Breast epithelium (tissue), 4 donors: ENCODE measurements around the gene PCBP4. TPM values are rescaled to one million over a fixed set of nuclear protein-coding genes. Genes with fewer than 3 reads are reported as not detected.

Experiments used
- DNase-seq, 2 donors: peaks; one replicate each; pipeline ENCODE4 v3.0.0-alpha.2; 2019; ENCODE audit warnings: low spot score in 2 of 2
- H3K27ac ChIP-seq, 2 donors: fragments of 200-600 bp; sonication (generic) in 1 of 2; one replicate each; pipeline ENCODE4 v1.5.1; 2016 to 2019; ENCODE audit warnings: mild to moderate bottlenecking in 1 of 2
- H3K27me3 ChIP-seq, 2 donors: fragments of 200-600 bp; sonication (generic) in 1 of 2; one replicate each; pipeline versions ENCODE4 v1.5.1 to v1.6.0; 2017 to 2019; ENCODE audit warnings: control low read depth in 1 of 2, mild to moderate bottlenecking in 1 of 2
- H3K36me3 ChIP-seq: fragments of 200-600 bp; one replicate; pipeline ENCODE4 v1.5.1; 2019
- H3K4me1 ChIP-seq, 2 donors: fragments of 200-600 bp; sonication (generic); one replicate each; pipeline ENCODE4 v1.5.1; 2016 to 2019; ENCODE audit warnings: control low read depth in 1 of 2
- H3K4me3 ChIP-seq, 3 donors: fragments of 200-600 bp; sonication (generic); 1 replicate in 2 of 3; 2 replicates in 1 of 3; pipeline ENCODE4 v1.5.1; 2016 to 2019; ENCODE audit warnings: mild to moderate bottlenecking in 3 of 3, moderate library complexity in 2 of 3
- H3K9me3 ChIP-seq, 2 donors: fragments of 200-600 bp; sonication (generic) in 1 of 2; one replicate each; pipeline ENCODE4 v1.5.1; 2016 to 2019; ENCODE audit warnings: control low read depth in 1 of 2
- POLR2A ChIP-seq: fragments of 450-650 bp; IDR thresholded peaks from one replicate; pipeline ENCODE4 v1.6.1; 2016; ENCODE audit warnings: antibody characterized with exemption, mild to moderate bottlenecking, moderate library complexity
- POLR2AphosphoS5 ChIP-seq, 3 donors: sonication (generic); formaldehyde crosslinking; IDR thresholded peaks; one replicate each; pipeline ENCODE4 v1.6.1; 2017; ENCODE audit warnings: antibody characterized with exemption in 3 of 3
- intact Hi-C: fragments of 100-400 bp; cut with DNase I; formaldehyde crosslinking; loops from one replicate; pipeline ENCODE4 v1.15.1; 2023; ENCODE audit warnings: low total_unique reads
- total RNA-seq, 3 donors: library from RNA; depleted of rRNA; stranded (reverse); fragments of >200 nt; gene quantifications; one replicate each; pipeline ENCODE4 v1.1.0, GENCODE V29; 2016
- TF ChIP-seq, protein P1 (sequence below), 3 donors: fragments of 450-650 bp; IDR thresholded peaks; one replicate each; pipeline ENCODE4 v1.5.1; 2016 to 2017; ENCODE audit warnings: antibody characterized with exemption in 3 of 3, mild to moderate bottlenecking in 3 of 3, moderate library complexity in 3 of 3

The PCBP4 gene
- total RNA-seq, 3 donors from 2014 or later: 36.2 to 51.8 (median 51.2) TPM

GRCh38 chr3:51921081-51921578, 46.1 kb downstream of the PCBP4 start:
- Histone ChIP-seq H3K27ac (no peak overlapping the region), H3K27me3 (no peaks in the 10 kb centered on the region), H3K4me3 (no peak overlapping the region), H3K9me3 (no peaks in the 10 kb centered on the region), H3K4me1 (no peaks in the 10 kb centered on the region), H3K36me3 (no peaks in the 10 kb centered on the region)
- DNase-seq: no peak
- no peak for TF ChIP-seq POLR2AphosphoS5 (IDR thresholded peaks at IDR 0.05)
- no peak for TF ChIP-seq POLR2A
- TF ChIP-seq, protein P1, sequence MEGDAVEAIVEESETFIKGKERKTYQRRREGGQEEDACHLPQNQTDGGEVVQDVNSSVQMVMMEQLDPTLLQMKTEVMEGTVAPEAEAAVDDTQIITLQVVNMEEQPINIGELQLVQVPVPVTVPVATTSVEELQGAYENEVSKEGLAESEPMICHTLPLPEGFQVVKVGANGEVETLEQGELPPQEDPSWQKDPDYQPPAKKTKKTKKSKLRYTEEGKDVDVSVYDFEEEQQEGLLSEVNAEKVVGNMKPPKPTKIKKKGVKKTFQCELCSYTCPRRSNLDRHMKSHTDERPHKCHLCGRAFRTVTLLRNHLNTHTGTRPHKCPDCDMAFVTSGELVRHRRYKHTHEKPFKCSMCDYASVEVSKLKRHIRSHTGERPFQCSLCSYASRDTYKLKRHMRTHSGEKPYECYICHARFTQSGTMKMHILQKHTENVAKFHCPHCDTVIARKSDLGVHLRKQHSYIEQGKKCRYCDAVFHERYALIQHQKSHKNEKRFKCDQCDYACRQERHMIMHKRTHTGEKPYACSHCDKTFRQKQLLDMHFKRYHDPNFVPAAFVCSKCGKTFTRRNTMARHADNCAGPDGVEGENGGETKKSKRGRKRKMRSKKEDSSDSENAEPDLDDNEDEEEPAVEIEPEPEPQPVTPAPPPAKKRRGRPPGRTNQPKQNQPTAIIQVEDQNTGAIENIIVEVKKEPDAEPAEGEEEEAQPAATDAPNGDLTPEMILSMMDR (IDR thresholded peaks at IDR 0.05): no peak
- intact Hi-C loops: loop anchor here (5.0 kb wide), 1 partner anchor 671 kb away; no protein-coding TSS in a partner anchor

DNA sequence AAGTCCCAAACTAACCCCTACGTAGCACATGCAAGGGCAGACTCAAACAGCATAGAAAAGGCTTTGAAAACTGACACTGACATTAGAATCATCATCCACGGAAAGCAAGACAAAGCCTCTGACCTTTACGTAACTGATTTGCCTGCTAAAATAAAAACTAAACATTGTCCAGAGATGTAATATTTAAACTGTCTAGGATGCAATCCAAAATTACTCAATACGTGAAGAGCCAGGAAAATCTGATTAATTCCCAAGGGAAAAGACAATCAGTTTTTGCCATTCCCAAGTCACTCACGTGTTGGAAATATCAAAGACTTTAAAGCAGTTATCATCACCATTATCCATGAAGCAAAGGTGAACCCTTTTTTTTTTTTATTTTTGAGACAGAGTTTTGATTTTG, 50.8 kb downstream of the PCBP4 start:
- H3K27ac ChIP-seq: no peak overlapping the region
- H3K9me3 ChIP-seq: no peaks in the 10 kb centered on the region
- no peak overlapping the region for H3K4me3 ChIP-seq
- intact Hi-C loops: no loop called here
- H3K4me1 ChIP-seq: no peaks in the 10 kb centered on the region
- no peaks in the 10 kb centered on the region for H3K27me3 ChIP-seq
- DNase-seq: no peak
- no peak for TF ChIP-seq POLR2AphosphoS5 (IDR thresholded peaks at IDR 0.05)
- TF ChIP-seq, protein P1 (IDR thresholded peaks at IDR 0.05): no peak
- no peak for TF ChIP-seq POLR2A
- H3K36me3 ChIP-seq: no peaks in the 10 kb centered on the region

DNA sequence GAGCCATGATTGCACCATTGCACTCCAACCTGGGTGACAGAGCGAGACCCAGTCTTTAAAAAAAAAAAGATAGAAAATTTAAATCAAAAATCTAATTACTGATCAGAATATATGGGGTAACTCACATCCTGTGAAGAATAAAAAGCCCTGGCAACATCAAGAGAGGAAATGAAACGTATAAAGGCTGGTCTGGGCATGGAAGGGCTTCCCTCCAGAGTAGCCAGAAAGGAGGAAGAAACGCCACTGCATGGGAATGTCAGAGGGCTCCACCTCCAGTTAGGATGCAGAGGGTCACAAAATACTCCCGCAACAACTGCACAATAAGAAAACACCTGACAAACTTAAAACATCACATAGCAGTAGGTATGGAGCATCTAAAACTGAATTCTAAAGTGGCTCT, 59.2 kb downstream of the PCBP4 start:
- TF ChIP-seq, protein P1 (IDR thresholded peaks at IDR 0.05): no peak
- no peak for TF ChIP-seq POLR2AphosphoS5 (IDR thresholded peaks at IDR 0.05)
- TF ChIP-seq POLR2A: no peak
- Histone ChIP-seq H3K4me1 (no peaks in the 10 kb centered on the region), H3K4me3 (no peak overlapping the region), H3K27me3 (no peaks in the 10 kb centered on the region), H3K9me3 (peaks cover 0 to 8% of the 10 kb centered on the region in 2 donors), H3K27ac (no peak overlapping the region), H3K36me3 (no peaks in the 10 kb centered on the region)
- intact Hi-C loops: no loop called here
- DNase-seq: no peak

Other genes starting within 250 kb of the PCBP4 start
- not detected for gene IQCF6, start 188.2 kb downstream of the PCBP4 start, total RNA-seq
- gene IQCF2, start 105.8 kb downstream of the PCBP4 start, total RNA-seq: not detected
- gene IQCF5, start 91.9 kb downstream of the PCBP4 start, total RNA-seq: not detected
- gene IQCF1, start 64.1 kb downstream of the PCBP4 start, total RNA-seq: not detected
- gene RRP9, start 25.6 kb downstream of the PCBP4 start, total RNA-seq: 10 to 100 TPM; 23.1 to 24.6 (median 23.8) TPM
- 10 to 100 TPM; 21.4 to 33.6 (median 31.8) TPM for gene PARP3, start 25.1 kb downstream of the PCBP4 start, total RNA-seq
- under 1 TPM in 1 of 3 donors, not detected in 2; 0.16 TPM for gene GPR62, start 12.1 kb downstream of the PCBP4 start, total RNA-seq
- gene ABHD14B, start 6.6 kb upstream of the PCBP4 start, total RNA-seq: 100 to 1,000 TPM in 1 of 3 donors, 10 to 100 TPM in 2; 62.3 to 122 (median 74.3) TPM
- gene ABHD14A, start 7.6 kb upstream of the PCBP4 start, total RNA-seq: 10 to 100 TPM; 16.1 to 32.6 (median 17.1) TPM
- gene ACY1, start 16.1 kb upstream of the PCBP4 start, total RNA-seq: 10 to 100 TPM; 40.0 to 49.2 (median 46.4) TPM
- gene RPL29, start 28.4 kb upstream of the PCBP4 start, total RNA-seq: 1,000 to 10,000 TPM; 1,890 to 2,530 (median 2,229) TPM
- 10 to 100 TPM in 1 of 3 donors, 1 to 10 TPM in 2; 7.0 to 11.1 (median 8.6) TPM for gene DUSP7, start 89.1 kb upstream of the PCBP4 start, total RNA-seq
- gene POC1A, start 187.0 kb upstream of the PCBP4 start, total RNA-seq: 1 to 10 TPM; 1.9 to 2.7 (median 2.6) TPM
- 10 to 100 TPM; 25.9 to 34.7 (median 33.3) TPM for gene ALAS1, start 230.7 kb upstream of the PCBP4 start, total RNA-seq